NCI-H2196 (cell line): ENCODE measurements around the gene CMIP.

ENCODE experiments used
- DNase-seq: peaks from one replicate; lab custom pipeline; 2025; ENCODE audit not compliant: unreplicated experiment; lab: John Stamatoyannopoulos, UW

CMIP gene

GRCh38 chr16:81615411-81615810 lies 170.8 kb downstream of the CMIP start:
- DNase-seq: no peak

GRCh38 chr16:81615833-81616232 lies 171.2 kb downstream of the CMIP start:
- DNase-seq: no peak

DNA sequence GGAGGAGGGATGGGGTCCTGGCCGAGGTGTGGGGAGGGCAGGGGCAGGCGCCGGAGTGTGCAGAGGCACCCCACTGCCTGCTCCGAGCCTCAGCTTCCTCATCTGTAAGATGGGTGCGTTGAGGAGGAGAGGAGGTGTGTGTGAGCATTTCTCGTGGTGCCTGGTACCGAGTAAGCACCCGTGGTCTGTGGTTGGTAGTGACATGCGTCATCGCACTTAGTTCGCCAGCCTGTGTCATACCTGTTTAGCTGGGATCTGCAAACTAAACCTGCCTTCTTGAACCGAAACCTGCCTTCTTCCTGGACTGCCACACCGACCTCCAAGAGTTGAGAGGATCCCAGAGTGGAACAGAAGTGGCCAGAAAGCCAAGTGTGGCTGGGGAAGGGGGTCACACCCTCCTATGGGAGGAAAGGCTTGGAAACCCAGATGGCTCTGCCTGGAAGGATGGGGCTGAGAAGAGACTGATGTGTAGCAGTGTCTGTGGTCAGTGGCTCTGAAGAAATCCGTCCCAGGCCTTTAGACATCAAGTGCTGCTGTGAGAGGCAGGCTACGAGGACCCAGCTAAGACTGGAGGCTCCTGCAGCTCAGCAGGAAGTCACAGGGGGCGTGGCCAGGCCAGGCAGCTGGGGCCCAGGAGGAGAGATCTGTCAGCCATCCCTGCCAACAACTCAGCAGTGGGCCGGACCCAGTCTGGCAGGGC lies 171.9 kb downstream of the CMIP start:
- peak; percentile 13 for DNase-seq

DNA sequence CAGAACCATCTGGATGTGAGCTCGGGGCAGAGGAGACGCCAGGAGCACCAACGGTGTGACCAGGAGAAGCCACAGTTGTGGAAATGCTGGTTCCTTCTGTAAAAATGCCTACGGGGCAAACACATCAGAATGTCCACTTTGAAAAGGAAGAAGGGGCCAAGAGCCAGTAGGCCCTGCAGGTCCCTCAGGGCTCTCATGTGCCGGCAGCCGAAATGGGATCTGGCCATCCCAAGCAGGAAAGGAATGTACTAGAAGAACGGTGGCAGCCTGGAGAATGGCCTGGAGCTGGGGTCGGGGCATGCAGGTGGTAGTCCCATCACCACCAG lies 172.4 kb downstream of the CMIP start:
- no peak for DNase-seq

DNA sequence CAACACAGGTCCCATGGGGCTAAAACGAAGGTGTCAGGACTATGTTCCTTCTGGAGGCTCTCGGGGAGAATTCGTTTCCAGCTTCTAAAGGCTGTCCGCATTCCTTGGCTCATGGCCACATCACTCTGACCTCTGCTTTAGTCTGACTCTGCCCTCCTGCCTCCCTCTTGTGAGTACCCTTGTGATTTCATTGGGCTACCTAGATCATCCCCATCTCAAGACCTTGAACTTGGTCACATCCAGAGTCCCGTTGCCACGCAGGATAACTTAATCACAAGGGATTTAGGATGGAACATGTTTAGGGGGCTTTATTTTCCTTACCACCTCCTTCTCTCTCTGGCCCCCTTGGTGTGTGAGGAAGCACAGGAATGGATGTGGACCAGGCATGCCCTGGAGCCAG lies 173.6 kb downstream of the CMIP start:
- no peak for DNase-seq

- DNase-seq: no peak
Observed at GRCh38 chr16:81618661-81619060, 174.1 kb downstream of the CMIP start.

- no peak for DNase-seq
Observed at GRCh38 chr16:81620029-81620428, 175.4 kb downstream of the CMIP start.

DNA sequence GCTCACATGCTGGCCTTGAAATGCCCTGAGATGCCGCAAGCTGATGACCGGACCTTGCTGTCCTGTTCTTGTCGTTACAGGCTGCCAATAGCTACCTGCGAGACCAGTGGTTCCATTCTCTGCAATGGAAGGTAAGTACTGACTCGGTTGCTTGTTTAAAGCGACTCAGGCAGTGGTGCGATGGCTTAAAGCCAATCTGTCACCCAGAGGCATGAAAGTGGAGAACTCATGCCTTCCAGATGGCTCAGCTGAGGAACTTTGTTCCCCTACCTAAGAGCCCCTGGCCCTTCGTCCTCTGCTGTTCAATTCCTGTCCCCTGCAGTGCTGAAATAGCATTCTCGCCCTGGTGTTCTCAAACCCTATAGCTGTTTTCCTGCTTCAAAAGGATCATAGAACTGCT lies 176.2 kb downstream of the CMIP start:
- DNase-seq: no peak

DNA sequence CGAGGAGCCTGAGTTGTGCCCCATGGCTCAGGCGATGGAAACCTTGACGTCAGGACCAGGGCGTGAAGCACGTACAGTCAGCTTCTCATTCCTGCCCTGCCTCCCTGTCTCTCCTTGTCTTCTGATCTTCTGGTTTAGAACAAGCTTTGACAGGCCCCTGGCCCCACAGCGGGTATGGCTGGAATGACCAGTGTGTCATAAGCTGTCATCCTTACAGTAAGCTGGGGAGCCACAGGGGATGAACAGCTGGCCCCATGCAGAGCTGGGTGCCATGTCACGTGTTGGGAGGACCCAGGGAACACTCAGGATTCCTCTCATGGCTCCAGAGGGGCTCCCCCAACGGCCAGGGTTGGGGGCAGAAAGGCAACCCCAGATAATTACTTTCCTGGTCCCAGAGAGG lies 176.9 kb downstream of the CMIP start:
- DNase-seq: no peak

- DNase-seq: peak; percentile 31
Observed at GRCh38 chr16:81623365-81624102, 178.9 kb downstream of the CMIP start.

DNA sequence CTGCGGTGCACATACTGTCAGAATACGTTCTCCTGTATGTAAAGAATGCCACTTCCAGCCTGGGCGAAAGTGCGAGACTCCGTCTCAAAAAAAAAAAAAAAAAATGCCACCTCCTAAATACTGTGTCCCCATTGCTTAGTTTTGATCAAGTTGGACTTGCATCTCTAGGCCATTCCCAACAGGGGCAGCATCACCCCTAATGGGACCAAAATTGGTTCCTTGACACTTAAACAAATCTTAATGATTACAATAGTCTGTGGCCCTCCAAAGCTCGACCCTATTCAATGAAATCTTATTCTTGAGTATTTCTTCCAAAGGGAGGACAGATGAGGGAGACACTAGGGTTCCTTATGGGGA lies 179.8 kb downstream of the CMIP start:
- no peak for DNase-seq

DNA sequence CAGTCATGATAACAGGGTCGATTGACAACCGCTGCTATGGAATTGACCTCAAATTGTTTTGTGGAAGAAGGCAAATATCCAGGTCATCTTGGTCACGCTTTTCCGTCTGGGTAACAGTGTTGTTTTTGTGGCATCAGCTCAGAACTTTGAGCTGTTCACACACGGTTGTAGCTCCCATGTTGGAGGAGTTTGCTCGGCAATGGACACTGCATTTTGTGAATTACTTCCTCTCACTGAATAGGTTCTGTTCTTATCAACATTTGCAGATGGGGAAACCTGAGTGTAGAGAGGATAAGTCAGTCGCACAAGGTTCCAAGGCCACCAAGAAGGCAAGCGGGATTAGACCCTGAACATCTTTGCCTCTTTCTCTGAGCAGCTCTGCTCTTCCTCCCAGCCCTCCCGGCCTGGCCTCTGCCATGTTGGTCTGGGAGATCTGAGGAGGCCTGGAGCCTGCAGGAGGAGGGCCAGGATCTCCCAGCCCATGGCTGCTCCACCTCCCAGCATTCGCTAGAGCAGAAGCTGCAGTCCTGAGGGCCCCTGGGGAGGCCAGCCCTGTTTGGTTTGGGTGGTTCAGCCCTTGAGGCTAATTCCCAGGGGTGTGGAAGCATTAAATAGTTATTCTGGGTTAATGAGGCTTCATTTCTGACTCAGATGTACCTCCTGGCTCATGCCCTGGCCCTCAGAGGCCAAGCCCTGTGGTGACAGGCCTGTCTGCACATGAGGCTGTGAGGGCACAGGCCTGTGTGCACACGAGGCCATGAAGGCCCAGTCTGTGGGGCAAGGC lies 180.3 kb downstream of the CMIP start:
- no peak for DNase-seq

- DNase-seq: no peak
Observed at GRCh38 chr16:81625544-81626153, 181.0 kb downstream of the CMIP start.

- DNase-seq: no peak
Observed at GRCh38 chr16:81626181-81626674, 181.6 kb downstream of the CMIP start.

GRCh38 chr16:81627024-81627423 lies 182.4 kb downstream of the CMIP start:
- no peak for DNase-seq

GRCh38 chr16:81627729-81628244 lies 183.2 kb downstream of the CMIP start:
- no peak for DNase-seq

GRCh38 chr16:81629034-81629802 lies 184.6 kb downstream of the CMIP start:
- no peak for DNase-seq

DNA sequence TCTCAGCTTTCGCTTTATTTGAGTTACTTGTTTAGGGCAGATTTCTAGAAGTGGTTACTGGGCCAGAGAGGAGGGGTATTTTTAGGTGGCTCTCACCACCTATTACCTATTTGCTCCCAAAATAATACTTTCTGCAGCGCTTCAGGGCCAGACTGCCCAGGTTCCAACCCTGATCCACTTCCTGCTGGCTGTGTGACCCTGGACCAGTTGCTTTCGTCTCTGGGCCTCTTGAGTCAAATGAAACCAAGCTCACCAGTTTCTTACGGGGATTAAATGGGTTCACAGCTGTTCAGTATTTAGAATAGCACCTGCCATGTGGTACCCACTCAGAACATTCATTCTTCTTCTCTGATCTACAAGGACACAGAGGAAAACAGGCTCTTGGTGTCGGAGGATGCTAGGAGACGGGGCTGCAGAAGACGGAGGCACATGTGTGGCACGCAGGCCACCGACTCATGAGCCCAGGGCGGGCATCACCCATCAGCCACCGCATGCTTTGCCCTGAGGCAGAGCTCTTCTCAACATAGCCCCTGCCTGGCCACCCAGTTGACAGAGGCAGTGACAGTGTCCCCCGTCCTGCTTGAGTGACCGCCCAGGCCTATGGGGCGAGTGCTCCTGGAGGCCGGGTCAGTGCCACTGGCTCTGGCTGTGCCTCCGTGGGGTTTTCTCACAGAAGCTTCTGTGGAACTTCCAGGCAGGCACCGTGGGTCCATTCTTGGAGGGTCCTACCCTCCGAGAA lies 185.5 kb downstream of the CMIP start:
- no peak for DNase-seq

GRCh38 chr16:81630635-81631031 lies 186.0 kb downstream of the CMIP start:
- no peak for DNase-seq
